BE2C (cell line): ENCODE measurements around the gene CREBRF.
"Not testable (repeated sequence)": the region's sequence is repeated elsewhere in the genome, so short reads cannot be mapped to it uniquely, and the experiment has no call there.

Experiments
- DNase-seq: peaks from one replicate; pipeline ENCODE4 v3.0.0-alpha.2; 2020
- H3K27me3 ChIP-seq: fragments of 250-450 bp; sonication (Bioruptor Pico); 2 replicates; pipeline ENCODE4 v1.5.1; 2020; ENCODE audit warnings: mild to moderate bottlenecking
- H3K36me3 ChIP-seq: fragments of 250-450 bp; sonication (Bioruptor Pico); 2 replicates; pipeline ENCODE4 v1.5.1; 2020; ENCODE audit warnings: mild to moderate bottlenecking
- H3K4me1 ChIP-seq: fragments of 250-450 bp; sonication (Bioruptor Pico); 2 replicates; pipeline ENCODE4 v1.5.1; 2020
- H3K4me3 ChIP-seq: 2 replicates; pipeline ENCODE4 v1.5.1; 2011; ENCODE audit warnings: low read depth, low read length
- H3K9me3 ChIP-seq: fragments of 250-450 bp; sonication (Bioruptor Pico); 2 replicates; pipeline ENCODE4 v1.5.1; 2020
- CTCF ChIP-seq: IDR thresholded peaks from 2 replicates; pipeline ENCODE4 v1.5.1; 2012; ENCODE audit warnings: mild to moderate bottlenecking, low read depth, low read length

Gene CREBRF

GRCh38 chr5:173119719-173120118 lies 63.6 kb downstream of the CREBRF start:
- no peak for DNase-seq
- no peak for TF ChIP-seq CTCF
- H3K36me3 ChIP-seq: no peaks in the 10 kb centered on the region
- no peak overlapping the region for H3K4me3 ChIP-seq
- H3K4me1 ChIP-seq: no peaks in the 10 kb centered on the region
- H3K27me3 ChIP-seq: no peaks in the 10 kb centered on the region
- H3K9me3 ChIP-seq: no peaks in the 10 kb centered on the region

GRCh38 chr5:173123416-173123815 lies 67.3 kb downstream of the CREBRF start:
- H3K9me3 ChIP-seq: no peaks in the 10 kb centered on the region
- no peak for DNase-seq
- no peak for TF ChIP-seq CTCF
- H3K27me3 ChIP-seq: no peaks in the 10 kb centered on the region
- no peaks in the 10 kb centered on the region for H3K4me1 ChIP-seq
- no peaks in the 10 kb centered on the region for H3K36me3 ChIP-seq
- H3K4me3 ChIP-seq: no peak overlapping the region

GRCh38 chr5:173132166-173132565 lies 76.0 kb downstream of the CREBRF start:
- H3K4me3 ChIP-seq, H3K36me3 ChIP-seq, DNase-seq: not testable (repeated sequence)

GRCh38 chr5:173138707-173139106 lies 82.6 kb downstream of the CREBRF start:
- Histone ChIP-seq H3K4me1 (no peaks in the 10 kb centered on the region), H3K36me3 (no peaks in the 10 kb centered on the region), H3K27me3 (no peaks in the 10 kb centered on the region), H3K9me3 (no peaks in the 10 kb centered on the region), H3K4me3 (no peak overlapping the region)
- no peak for DNase-seq
- TF ChIP-seq CTCF: no peak

More at GRCh38 chr5:173132166-173132565, 76.0 kb downstream of the CREBRF start:
- not testable (repeated sequence) for H3K27me3 ChIP-seq, H3K9me3 ChIP-seq, H3K4me1 ChIP-seq

- no peak for DNase-seq
- Histone ChIP-seq H3K36me3 (no peaks in the 10 kb centered on the region), H3K4me1 (no peaks in the 10 kb centered on the region), H3K4me3 (no peak overlapping the region), H3K27me3 (no peaks in the 10 kb centered on the region), H3K9me3 (no peaks in the 10 kb centered on the region)
- TF ChIP-seq CTCF: no peak
These were observed 83.5 kb downstream of the CREBRF start for GRCh38 chr5:173139631-173140030.

- Histone ChIP-seq H3K27me3 (no peaks in the 10 kb centered on the region), H3K4me1 (no peaks in the 10 kb centered on the region), H3K36me3 (no peaks in the 10 kb centered on the region), H3K4me3 (no peak overlapping the region), H3K9me3 (no peaks in the 10 kb centered on the region)
- DNase-seq: no peak
- no peak for TF ChIP-seq CTCF
These were observed 84.6 kb downstream of the CREBRF start for GRCh38 chr5:173140769-173141168.

- H3K27me3 ChIP-seq: no peaks in the 10 kb centered on the region
- H3K9me3 ChIP-seq: no peaks in the 10 kb centered on the region
- no peaks in the 10 kb centered on the region for H3K4me1 ChIP-seq
- no peak overlapping the region for H3K4me3 ChIP-seq
- DNase-seq: no peak
- no peak for TF ChIP-seq CTCF
- 0 out of 2 replicates have a peak, but pooled peaks cover 3% of the 10 kb centered on the region for H3K36me3 ChIP-seq
These were observed 87.4 kb downstream of the CREBRF start for GRCh38 chr5:173143567-173143966.
